Measurements from ENCODE around the gene PDHB. TPM values are rescaled to one million over a fixed set of nuclear protein-coding genes. Genes with fewer than 3 reads are reported as not detected.

The PDHB gene
- total and polyA plus RNA-seq, 10 of the 15 experiments (the other 5 are each of a cell fraction or from before 2014, with no cell fraction given): 62.9 to 224 (median 93.2) TPM

DNA sequence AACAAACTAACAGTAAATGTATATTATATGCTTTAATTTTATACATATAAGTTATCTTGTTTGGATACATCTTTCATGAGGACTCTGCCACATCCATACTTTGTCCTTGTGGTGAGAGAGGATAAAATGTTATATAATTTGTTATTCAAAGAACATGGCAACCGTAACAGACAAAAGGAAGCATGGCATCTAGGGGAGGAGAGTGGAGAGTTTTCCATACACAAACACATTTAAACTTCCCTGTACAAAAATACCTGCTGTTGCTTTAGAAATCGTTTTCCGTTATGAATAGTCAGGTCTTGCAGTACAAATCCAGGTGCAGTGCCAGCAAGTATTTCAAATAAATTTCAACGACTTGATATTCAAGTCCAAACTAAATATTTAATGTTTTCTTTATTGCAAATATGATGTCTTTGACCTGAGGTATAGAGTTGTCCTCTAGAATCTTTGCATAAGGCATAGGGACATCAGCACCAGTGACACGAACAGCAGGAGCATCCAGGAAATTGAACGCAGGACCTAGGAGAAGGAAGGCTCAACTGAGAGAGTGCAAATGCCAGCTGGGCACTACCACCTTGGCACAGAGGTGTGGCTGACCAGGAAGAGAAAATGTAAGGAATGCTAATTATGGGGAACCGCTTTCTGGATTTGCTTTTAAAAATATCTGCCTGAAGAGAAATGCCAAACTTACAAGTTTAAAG, 5.8 kb downstream of the PDHB start:
- Histone ChIP-seq H3K79me2 (ENCODE audit: control insufficient read depth, insufficient read depth, low read length) (no peaks in the 10 kb centered on the region), H3K4me3 (no peak overlapping the region), H3K4me1 (ENCODE audit: control insufficient read depth, insufficient read depth, low read length) (peaks cover 14% of the 10 kb centered on the region), H3K27me3 (replicated peaks in 1 of 2; ENCODE audit: control insufficient read depth in 2 of 2, insufficient read depth in 2 of 2, low read length in 1 of 2) (no peaks in the 10 kb centered on the region), H3K36me3 (ENCODE audit: control insufficient read depth in 2 of 2, insufficient read depth in 2 of 2, low read length in 1 of 2) (peaks cover 2 to 19% of the 10 kb centered on the region in 2 experiments), H3K4me2 (ENCODE audit: control insufficient read depth, insufficient read depth) (no peak overlapping the region), H4K20me1 (ENCODE audit: control insufficient read depth, insufficient read depth) (no peaks in the 10 kb centered on the region; the same call in 1 of the 2 replicates), H3K9ac (ENCODE audit: control insufficient read depth, insufficient read depth, low read length) (no peak overlapping the region), H3K9me3 (replicated peaks; ENCODE audit: control insufficient read depth, insufficient read depth, low read length) (no peaks in the 10 kb centered on the region), H2AFZ (ENCODE audit: control insufficient read depth, low read depth, low read length) (no peak overlapping the region), H3K27ac (ENCODE audit: control insufficient read depth, insufficient read depth) (no peak overlapping the region)
- SMC1A ChIA-PET (ENCODE audit: uncharacterized antibody, unreplicated experiment): interaction anchor here (0.7 to 3.4 kb wide), 2 partner anchors 12 to 147 kb away, joined by 3 to 18 read pairs; no protein-coding TSS in a partner anchor
- DNase-seq (ENCODE audit: low read depth, low spot score) (no peak), ATAC-seq (no peak), FAIRE-seq (no peak)
- CTCF ChIA-PET: interaction anchor here (0.8 to 3.3 kb wide), 4 partner anchors 12 to 122 kb away, joined by 3 to 18 read pairs (median 5); partner anchors contain the start of genes HTD2 and RPP14
- no TSS peak for BruUV-seq (replicated peaks)
- intact Hi-C loops (cut with micrococcal nuclease; ENCODE audit: unreplicated experiment) (no loop called here), in situ Hi-C loops (cut with MboI) (no loop called here)
- POLR2A ChIA-PET: interaction anchor here (0.5 kb wide), 1 partner anchor 76 kb away, joined by 5 read pairs; no protein-coding TSS in a partner anchor
- RAD21 ChIA-PET (ENCODE audit: unreplicated experiment): no interaction called here
- TF ChIP-seq ZZZ3 (IDR thresholded peaks at IDR 0.05; ENCODE audit: control insufficient read depth, insufficient read length, low read depth) (no peak), ZBTB33 (IDR thresholded peaks at IDR 0.05) (no peak), HDAC2 (IDR thresholded peaks at IDR 0.05) (no peak), E4F1 (IDR thresholded peaks at IDR 0.05; ENCODE audit: borderline replicate concordance, partially characterized antibody) (no peak), LARP7 (IDR thresholded peaks at IDR 0.05) (no peak), EP300 (IDR thresholded peaks at IDR 0.05; ENCODE audit: borderline replicate concordance in 1 of 2, control insufficient read depth in 1 of 2, low read depth in 2 of 2, low read length in 2 of 2) (no peak)
- WGBS (ENCODE audit: insufficient coverage, insufficient replicate concordance, low lambda C conversion rate, missing lambda C conversion rate): 74% methylated on average over 7 of the region's 7 CpGs

All from GM12878 (cell line).